Smooth muscle cell (in vitro differentiated cells): Measurements from ENCODE around the gene FGGY. TPM values are rescaled to one million over a fixed set of nuclear protein-coding genes. Genes with fewer than 3 reads are reported as not detected.

ENCODE experiments used
- DNase-seq: peaks from one replicate; lab custom pipeline; 2025; ENCODE audit not compliant: unreplicated experiment; lab: John Stamatoyannopoulos, UW
- H2AFZ ChIP-seq: fragments of 200-600 bp; sonication (generic); 2 replicates; pipeline ENCODE4 v1.6.0; 2016; ENCODE audit warnings: antibody characterized with exemption, low read depth, mild to moderate bottlenecking
- H3F3A ChIP-seq: fragments of 200-600 bp; sonication (generic); 2 replicates; pipeline ENCODE4 v1.6.0; 2017; ENCODE audit warnings: antibody characterized with exemption, low read depth
- H3K27ac ChIP-seq: fragments of 200-600 bp; sonication (generic); 2 replicates; pipeline ENCODE4 v1.5.1; 2016; ENCODE audit warnings: low read depth, mild to moderate bottlenecking
- H3K27me3 ChIP-seq: fragments of 200-600 bp; sonication (generic); 2 replicates; pipeline ENCODE4 v1.6.1; 2016; ENCODE audit warnings: low read depth, mild to moderate bottlenecking
- H3K36me3 ChIP-seq: fragments of 200-600 bp; sonication (generic); 2 replicates; pipeline ENCODE4 v1.5.1; 2016; ENCODE audit warnings: low read depth
- H3K4me1 ChIP-seq: fragments of 200-600 bp; sonication (generic); 2 replicates; pipeline ENCODE4 v1.5.1; 2016; ENCODE audit warnings: low read depth
- H3K4me2 ChIP-seq: fragments of 200-600 bp; sonication (generic); 2 replicates; pipeline ENCODE4 v1.6.0; 2016; ENCODE audit warnings: mild to moderate bottlenecking
- H3K4me3 ChIP-seq: fragments of 200-600 bp; sonication (generic); 2 replicates; pipeline ENCODE4 v1.5.1; 2016; ENCODE audit warnings: mild to moderate bottlenecking
- H3K79me2 ChIP-seq: fragments of 200-600 bp; sonication (generic); 2 replicates; pipeline ENCODE4 v1.6.0; 2016; ENCODE audit warnings: low read depth, mild to moderate bottlenecking
- H3K9ac ChIP-seq: fragments of 200-600 bp; sonication (generic); 2 replicates; pipeline ENCODE4 v1.6.0; 2016; ENCODE audit warnings: low read depth
- H3K9me3 ChIP-seq: fragments of 200-600 bp; sonication (generic); replicated peaks from 2 replicates; pipeline ENCODE4 v1.5.1; 2016; ENCODE audit warnings: low read depth
- H4K20me1 ChIP-seq: fragments of 200-600 bp; sonication (generic); 2 replicates; pipeline ENCODE4 v1.6.0; 2016; ENCODE audit warnings: low read depth
- WGBS: methylation state at CpG from one replicate; pipeline ENCODE4 v1.1.7; 2016; ENCODE audit warnings: low lambda C conversion rate; 5-methylcytosine and 5-hydroxymethylcytosine counted together
- polyA plus RNA-seq: library from polyadenylated mRNA; unstranded; fragments of >200 nt; fragmentation: Nextera tagmentation; extraction: Ambion mirVana; gene quantifications from 2 replicates; pipeline ENCODE4 v1.2.1, GENCODE V29; 2016
- total RNA-seq: library from RNA; depleted of rRNA; stranded (reverse); fragments of >200 nt; gene quantifications from 2 replicates; pipeline ENCODE4 v1.2.3, GENCODE V29; 2014
- TF ChIP-seq, protein P1 (sequence below): fragments of 200-600 bp; sonication (generic); IDR thresholded peaks from 2 replicates; pipeline ENCODE4 v1.5.1; 2017; ENCODE audit warnings: borderline replicate concordance, mild to moderate bottlenecking, antibody characterized with exemption; ENCODE audit not compliant: insufficient read depth, poor library complexity, severe bottlenecking

The FGGY gene
- total and polyA plus RNA-seq, 2 experiments from 2014 or later: 5.1 to 9.2 TPM

DNA sequence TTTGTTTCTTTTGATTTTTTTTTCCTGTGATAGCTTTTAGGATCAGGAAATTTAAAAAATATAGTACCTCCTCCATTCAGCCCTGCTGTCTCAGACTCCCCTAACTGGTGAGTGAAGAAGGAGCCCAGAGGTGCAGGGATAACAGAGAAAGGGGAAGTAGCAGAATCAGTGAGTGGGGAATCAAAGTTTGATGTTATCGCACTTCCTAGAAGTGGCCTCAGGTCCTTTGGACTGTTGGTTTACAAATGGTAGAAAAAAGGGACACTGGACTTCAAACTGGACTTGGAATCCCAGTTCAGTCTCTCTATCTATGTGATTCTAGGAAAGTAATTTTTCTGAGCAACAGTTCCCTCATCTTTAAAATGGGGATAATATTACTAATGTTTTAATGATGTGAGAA lies 99.5 kb downstream of the FGGY start:
- Histone ChIP-seq H3K9me3 (no peaks in the 10 kb centered on the region), H3K79me2 (no peaks in the 10 kb centered on the region), H2AFZ (no peak overlapping the region), H4K20me1 (no peaks in the 10 kb centered on the region), H3F3A (peaks cover 14% of the 10 kb centered on the region), H3K4me3 (no peak overlapping the region), H3K27ac (no peak overlapping the region), H3K4me1 (peaks cover 33% of the 10 kb centered on the region), H3K36me3 (no peaks in the 10 kb centered on the region), H3K4me2 (no peak overlapping the region), H3K9ac (no peak overlapping the region), H3K27me3 (no peaks in the 10 kb centered on the region)
- TF ChIP-seq, protein P1, sequence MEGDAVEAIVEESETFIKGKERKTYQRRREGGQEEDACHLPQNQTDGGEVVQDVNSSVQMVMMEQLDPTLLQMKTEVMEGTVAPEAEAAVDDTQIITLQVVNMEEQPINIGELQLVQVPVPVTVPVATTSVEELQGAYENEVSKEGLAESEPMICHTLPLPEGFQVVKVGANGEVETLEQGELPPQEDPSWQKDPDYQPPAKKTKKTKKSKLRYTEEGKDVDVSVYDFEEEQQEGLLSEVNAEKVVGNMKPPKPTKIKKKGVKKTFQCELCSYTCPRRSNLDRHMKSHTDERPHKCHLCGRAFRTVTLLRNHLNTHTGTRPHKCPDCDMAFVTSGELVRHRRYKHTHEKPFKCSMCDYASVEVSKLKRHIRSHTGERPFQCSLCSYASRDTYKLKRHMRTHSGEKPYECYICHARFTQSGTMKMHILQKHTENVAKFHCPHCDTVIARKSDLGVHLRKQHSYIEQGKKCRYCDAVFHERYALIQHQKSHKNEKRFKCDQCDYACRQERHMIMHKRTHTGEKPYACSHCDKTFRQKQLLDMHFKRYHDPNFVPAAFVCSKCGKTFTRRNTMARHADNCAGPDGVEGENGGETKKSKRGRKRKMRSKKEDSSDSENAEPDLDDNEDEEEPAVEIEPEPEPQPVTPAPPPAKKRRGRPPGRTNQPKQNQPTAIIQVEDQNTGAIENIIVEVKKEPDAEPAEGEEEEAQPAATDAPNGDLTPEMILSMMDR: no peak
- DNase-seq: no peak
- WGBS: 97% methylated on average over 1 of the region's 1 CpG

DNA sequence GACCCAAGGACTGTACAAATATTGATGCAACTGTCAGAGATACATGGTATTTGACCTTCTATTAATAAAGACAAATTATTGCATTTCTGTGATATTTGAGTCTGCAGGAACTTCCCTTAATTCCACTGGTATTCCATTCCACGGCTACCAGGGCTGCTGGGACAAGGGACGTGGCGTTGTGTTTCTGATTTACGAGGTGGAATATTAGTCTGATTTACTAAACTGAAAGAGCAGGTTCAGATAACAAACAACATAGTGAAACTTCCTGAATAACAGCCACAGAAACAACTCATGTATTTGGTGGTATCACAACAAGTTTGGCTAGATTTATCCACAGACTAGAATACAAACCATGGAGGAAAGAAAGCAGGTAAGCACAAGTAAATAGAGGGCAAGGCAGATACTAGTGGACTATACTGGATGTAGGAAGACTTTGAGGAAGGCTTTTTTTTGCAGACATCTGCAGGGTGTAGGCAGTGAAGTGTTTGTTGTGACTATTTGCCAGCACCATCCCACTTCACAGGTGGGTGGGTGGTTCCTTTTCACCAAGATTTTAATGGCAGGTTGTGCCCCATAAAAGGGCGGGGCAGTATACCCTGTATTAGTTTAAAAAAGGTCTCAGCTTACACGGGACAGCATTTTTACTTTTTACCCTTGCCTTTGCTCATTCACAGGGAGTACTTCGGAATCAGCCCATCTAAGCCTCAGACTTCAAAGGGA lies 100.4 kb downstream of the FGGY start:
- no peaks in the 10 kb centered on the region for H3K9me3 ChIP-seq
- H4K20me1 ChIP-seq: no peaks in the 10 kb centered on the region
- H3K4me2 ChIP-seq: no peak overlapping the region
- no peak for DNase-seq
- H2AFZ ChIP-seq: no peak overlapping the region
- TF ChIP-seq, protein P1: no peak
- H3K27me3 ChIP-seq: no peaks in the 10 kb centered on the region
- H3K36me3 ChIP-seq: no peaks in the 10 kb centered on the region
- H3K4me3 ChIP-seq: no peak overlapping the region
- H3K9ac ChIP-seq: no peak overlapping the region
- H3K27ac ChIP-seq: no peak overlapping the region
- 54% methylated on average over 7 of the region's 7 CpGs for WGBS
- H3K4me1 ChIP-seq: peaks cover 33% of the 10 kb centered on the region
- no peaks in the 10 kb centered on the region for H3K79me2 ChIP-seq
- H3F3A ChIP-seq: peaks cover 14% of the 10 kb centered on the region

- H3K4me2 ChIP-seq: no peak overlapping the region
- no peaks in the 10 kb centered on the region for H3K27me3 ChIP-seq
- H3K9ac ChIP-seq: no peak overlapping the region
- no peak for DNase-seq
- no peaks in the 10 kb centered on the region for H3K9me3 ChIP-seq
- H3K4me3 ChIP-seq: no peak overlapping the region
- H3F3A ChIP-seq: peaks cover 6% of the 10 kb centered on the region
- no peaks in the 10 kb centered on the region for H3K36me3 ChIP-seq
- WGBS: 64% methylated on average over 1 of the region's 1 CpG
- peaks cover 14% of the 10 kb centered on the region for H3K4me1 ChIP-seq
- TF ChIP-seq, protein P1: no peak
- no peaks in the 10 kb centered on the region for H4K20me1 ChIP-seq
- H3K27ac ChIP-seq: no peak overlapping the region
- H3K79me2 ChIP-seq: no peaks in the 10 kb centered on the region
- no peak overlapping the region for H2AFZ ChIP-seq
These were observed 102.7 kb downstream of the FGGY start for GRCh38 chr1:59399642-59400041.

DNA sequence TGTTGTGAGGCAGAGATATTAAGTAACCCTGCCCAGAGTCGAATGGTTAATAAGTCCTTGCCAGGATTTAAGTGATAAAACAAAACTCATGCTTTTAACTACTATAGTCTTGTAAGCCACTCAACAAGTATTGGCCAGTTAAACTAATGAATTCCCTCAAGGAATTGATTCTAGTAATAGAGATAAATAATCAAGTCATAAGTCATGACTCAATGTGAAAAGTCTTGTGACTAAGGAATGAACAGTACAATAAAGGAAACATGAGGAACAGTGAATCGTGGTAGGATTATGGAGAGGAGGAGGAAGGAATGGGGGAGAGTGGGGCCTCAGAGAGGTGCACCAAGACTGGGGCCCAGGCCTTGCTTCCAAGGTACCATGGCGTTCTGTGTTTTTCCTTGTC lies 104.7 kb downstream of the FGGY start:
- 80% methylated on average over 3 of the region's 3 CpGs for WGBS
- no peak for DNase-seq

More for the DNA sequence above, 104.7 kb downstream of the FGGY start:
- TF ChIP-seq, protein P1: no peak
- Histone ChIP-seq H3K4me2 (no peak overlapping the region), H3K9ac (no peak overlapping the region), H4K20me1 (no peaks in the 10 kb centered on the region), H3K27me3 (no peaks in the 10 kb centered on the region), H3K36me3 (no peaks in the 10 kb centered on the region), H3K79me2 (no peaks in the 10 kb centered on the region), H3K9me3 (no peaks in the 10 kb centered on the region), H3K4me1 (no peaks in the 10 kb centered on the region), H3F3A (no peaks in the 10 kb centered on the region), H3K4me3 (no peak overlapping the region), H2AFZ (no peak overlapping the region), H3K27ac (no peak overlapping the region)
